ENCODE results near the gene GFRA1. TPM values are rescaled to one million over a fixed set of nuclear protein-coding genes. Genes with fewer than 3 reads are reported as not detected.

The GFRA1 gene
- total and polyA plus RNA-seq, 2 donors (not counting 3 experiments of a cell fraction or from before 2014, with no cell fraction given): 0.22 to 0.88 TPM

- intact Hi-C loops (cut with micrococcal nuclease) (loop anchor here (5.0 kb wide), 3 partner anchors 317 to 467 kb away; no protein-coding TSS in a partner anchor), dilution Hi-C loops (cut with MboI; ENCODE audit: extremely low pct_ligation_motif_present, low sequenced_read_pairs) (no loop called here)
- TF ChIP-seq CTCF (IDR thresholded peaks at IDR 0.05; ENCODE audit: extremely low read depth in 1 of 2, insufficient read depth in 1 of 2, low read depth in 1 of 2, low read length in 2 of 2): no peak
- TF ChIP-seq FOS (IDR thresholded peaks at IDR 0.05; ENCODE audit: borderline replicate concordance, insufficient read depth, low read length): no peak
- no peak for TF ChIP-seq POLR2A (IDR thresholded peaks at IDR 0.05; ENCODE audit: low read depth, low read length)
- no peak for TF ChIP-seq POLR2AphosphoS5 (IDR thresholded peaks at IDR 0.05; ENCODE audit: insufficient read depth, low read depth, low read length)
- TF ChIP-seq GATA2 (IDR thresholded peaks at IDR 0.05; ENCODE audit: insufficient read depth, insufficient read length, low read depth, low read length): no peak
- TF ChIP-seq MAX (IDR thresholded peaks at IDR 0.05; ENCODE audit: insufficient read depth, insufficient read length): no peak
- TF ChIP-seq EZH2 (IDR thresholded peaks at IDR 0.05; ENCODE audit: borderline replicate concordance, low read depth, low read length, severe bottlenecking): no peak
- TF ChIP-seq JUN (IDR thresholded peaks at IDR 0.05; ENCODE audit: borderline replicate concordance, insufficient read depth, insufficient read length, low read depth): no peak
- TF ChIP-seq MYC (IDR thresholded peaks at IDR 0.05; ENCODE audit: low read depth, low read length): no peak
- DNase-seq (ENCODE audit: low read depth, low spot score) (no peak), FAIRE-seq (no peak)
- POLR2A ChIA-PET: no interaction called here
- Histone ChIP-seq H3K9ac (replicated peaks; ENCODE audit: extremely low read depth, insufficient read depth, low read length) (no peak overlapping the region), H3K9me1 (replicated peaks; ENCODE audit: control insufficient read depth, extremely low read depth, insufficient read depth, low read length) (no peaks in the 10 kb centered on the region), H3K79me2 (ENCODE audit: control insufficient read depth, insufficient read depth, low read length) (no peaks in the 10 kb centered on the region), H3K4me1 (ENCODE audit: control insufficient read depth, extremely low read depth, insufficient read depth, low read length) (peaks cover 11% of the 10 kb centered on the region), H3K4me2 (ENCODE audit: insufficient read depth, low read length) (no peak overlapping the region), H4K20me1 (replicated peaks; ENCODE audit: control insufficient read depth, extremely low read depth, insufficient read depth, low read length) (no peaks in the 10 kb centered on the region), H3K4me3 (replicated peaks in 1 of 3; ENCODE audit: insufficient read depth in 1 of 3, low read depth in 1 of 3, low read length in 3 of 3) (no peak overlapping the region), H3K27me3 (ENCODE audit: control insufficient read depth in 2 of 2, insufficient read depth in 2 of 2, low read length in 2 of 2) (peaks cover 38 to 49% of the 10 kb centered on the region in 2 experiments), H3K36me3 (ENCODE audit: control insufficient read depth in 2 of 2, extremely low read depth in 1 of 2, insufficient read depth in 2 of 2, low read length in 2 of 2) (no peaks in the 10 kb centered on the region), H3K9me3 (replicated peaks; ENCODE audit: control insufficient read depth, insufficient read depth, low read length) (no peaks in the 10 kb centered on the region), H2AFZ (ENCODE audit: low read depth, low read length) (no peak overlapping the region), H3K27ac (ENCODE audit: insufficient read depth, low read depth, low read length) (no peak overlapping the region)
- BruUV-seq (replicated peaks): no TSS peak
- CTCF ChIA-PET: no interaction called here
Measured at GRCh38 chr10:116269619-116270018, 3.4 kb downstream of the GFRA1 start.
